HUES64 (cell line): ENCODE data around the gene DDHD1.

Experiments
- H3K27ac ChIP-seq: 2 replicates; pipeline ENCODE4 v1.7.0; 2013; ENCODE audit warnings: low read depth, low read length, inconsistent platforms
- H3K27me3 ChIP-seq: 2 replicates; pipeline ENCODE4 v1.6.1; 2013; ENCODE audit warnings: mild to moderate bottlenecking, low read length; ENCODE audit not compliant: insufficient read depth
- H3K36me3 ChIP-seq: 2 replicates; pipeline ENCODE4 v1.6.1; 2013; ENCODE audit warnings: mild to moderate bottlenecking, low read length; ENCODE audit not compliant: insufficient read depth
- H3K4me1 ChIP-seq: 2 replicates; pipeline ENCODE4 v1.6.1; 2013; ENCODE audit warnings: mild to moderate bottlenecking, low read length, moderate library complexity; ENCODE audit not compliant: insufficient read depth
- H3K4me3 ChIP-seq: 2 replicates; pipeline ENCODE4 v1.5.1; 2013; ENCODE audit warnings: mild to moderate bottlenecking, low read length, moderate library complexity
- H3K9ac ChIP-seq: 2 replicates; pipeline ENCODE4 v1.6.1; 2013; ENCODE audit warnings: mild to moderate bottlenecking, low read depth, low read length
- H3K9me3 ChIP-seq: 2 replicates; pipeline ENCODE4 v1.6.1; 2013; ENCODE audit warnings: low read depth, low read length; ENCODE audit not compliant: insufficient read depth
- WGBS: fragments of 150-250, 120-280 bp; methylation state at CpG from one replicate; pipeline ENCODE4 v1.1.7; 2013; ENCODE audit warnings: missing lambda C conversion rate; 5-methylcytosine and 5-hydroxymethylcytosine counted together

DDHD1 gene

DNA sequence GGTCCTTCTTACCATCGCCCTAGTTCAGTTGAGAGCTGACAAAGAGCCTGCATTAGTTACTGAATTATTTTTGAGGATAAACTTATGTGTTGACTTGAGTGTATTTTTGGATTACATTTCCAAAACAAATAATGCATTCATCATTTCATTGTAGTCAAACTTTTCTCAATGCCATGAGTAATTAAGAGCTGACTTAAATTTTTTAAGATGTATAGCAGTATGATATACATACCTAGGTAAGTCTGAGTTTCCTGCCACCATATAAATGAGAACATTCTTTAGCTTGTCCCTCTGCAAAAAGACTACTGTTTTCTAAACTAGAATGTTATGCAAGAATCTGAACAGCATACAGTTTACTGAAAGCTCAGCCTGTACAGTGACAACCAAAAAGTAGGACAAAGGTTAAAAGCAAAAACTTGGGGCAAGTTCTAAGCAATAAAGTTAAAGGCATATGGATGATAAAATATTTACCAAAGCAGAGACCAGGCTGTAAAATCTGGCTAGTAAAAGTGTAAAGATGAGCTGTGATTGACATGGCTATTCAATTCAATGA is 120.2 kb downstream of the DDHD1 start:
- Histone ChIP-seq H3K4me3 (no peak overlapping the region), H3K27me3 (no peaks in the 10 kb centered on the region), H3K9me3 (no peaks in the 10 kb centered on the region), H3K36me3 (peaks cover 20% of the 10 kb centered on the region), H3K9ac (no peak overlapping the region), H3K4me1 (no peaks in the 10 kb centered on the region), H3K27ac (no peak overlapping the region)
- 100% methylated on average over 1 of the region's 1 CpG for whole genome bisulfite sequencing

DNA sequence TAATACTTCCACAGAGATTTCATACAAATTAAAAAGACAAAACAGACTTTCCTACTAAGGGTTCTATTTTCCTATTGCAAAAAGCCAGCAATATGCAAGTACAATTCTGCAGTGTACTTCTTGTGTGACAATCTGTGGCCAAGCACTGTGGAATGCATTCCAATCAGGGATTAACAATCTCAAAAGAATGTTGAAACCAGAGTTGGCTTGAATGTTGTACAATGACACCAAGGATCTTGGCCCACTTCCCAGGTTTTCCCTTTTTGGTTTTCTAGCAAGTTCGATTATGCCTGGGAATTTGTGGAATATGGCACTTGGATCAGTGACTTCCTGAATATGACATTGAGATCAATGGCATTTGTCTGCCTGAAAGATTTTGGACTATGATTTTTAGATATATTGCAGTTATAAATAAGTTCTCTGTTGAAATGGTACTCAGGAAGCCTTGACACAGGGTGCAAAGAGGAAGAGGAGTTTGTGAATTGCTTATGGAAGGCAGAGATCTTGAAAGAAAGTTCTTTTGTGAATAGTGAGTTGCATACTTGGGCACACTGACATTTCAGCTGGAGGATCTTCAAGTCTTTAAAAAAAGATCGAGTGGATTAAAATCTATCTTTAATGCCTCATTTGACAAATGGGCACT is 120.8 kb downstream of the DDHD1 start:
- Histone ChIP-seq H3K9me3 (no peaks in the 10 kb centered on the region), H3K4me3 (no peak overlapping the region), H3K9ac (no peak overlapping the region), H3K27me3 (no peaks in the 10 kb centered on the region), H3K4me1 (no peaks in the 10 kb centered on the region), H3K36me3 (peaks cover 13% of the 10 kb centered on the region), H3K27ac (no peak overlapping the region)
- 89% methylated on average over 2 of the region's 2 CpGs for WGBS

- Histone ChIP-seq H3K27ac (no peak overlapping the region), H3K9ac (no peak overlapping the region), H3K9me3 (no peaks in the 10 kb centered on the region), H3K36me3 (no peaks in the 10 kb centered on the region), H3K4me3 (no peak overlapping the region), H3K27me3 (no peaks in the 10 kb centered on the region), H3K4me1 (no peaks in the 10 kb centered on the region)
- 97% methylated on average over 3 of the region's 3 CpGs for WGBS
These were observed 125.6 kb downstream of the DDHD1 start for GRCh38 chr14:53027562-53027961.

DNA sequence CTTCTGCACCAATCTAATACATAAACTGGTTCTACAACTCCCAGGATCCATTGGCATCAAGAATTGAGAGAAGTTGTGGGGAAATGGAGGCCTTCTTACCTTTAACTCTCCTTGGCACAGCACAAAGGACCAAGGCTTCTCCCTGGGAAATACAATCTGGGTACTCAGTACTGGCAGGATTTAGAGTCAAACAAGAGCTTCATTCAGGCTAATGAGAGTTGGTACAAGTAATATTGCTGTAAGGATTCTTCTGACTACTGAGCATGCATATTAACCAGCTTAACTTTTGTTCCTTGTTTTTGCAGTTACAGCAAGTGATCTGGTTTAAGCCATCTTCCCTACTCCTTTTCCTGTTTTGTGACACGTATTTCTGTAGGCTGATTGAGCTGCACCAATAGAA is 126.1 kb downstream of the DDHD1 start:
- no peak overlapping the region for H3K27ac ChIP-seq
- no peaks in the 10 kb centered on the region for H3K4me1 ChIP-seq
- H3K4me3 ChIP-seq: no peak overlapping the region
- H3K27me3 ChIP-seq: no peaks in the 10 kb centered on the region
- H3K9ac ChIP-seq: no peak overlapping the region
- 0% methylated on average over 1 of the region's 1 CpG for WGBS
- no peaks in the 10 kb centered on the region for H3K9me3 ChIP-seq
- no peaks in the 10 kb centered on the region for H3K36me3 ChIP-seq

GRCh38 chr14:53023325-53023724 is 129.8 kb downstream of the DDHD1 start:
- WGBS: 97% methylated on average over 3 of the region's 3 CpGs
- Histone ChIP-seq H3K4me1 (peaks cover 20% of the 10 kb centered on the region), H3K9ac (no peak overlapping the region), H3K27me3 (no peaks in the 10 kb centered on the region), H3K4me3 (no peak overlapping the region), H3K9me3 (no peaks in the 10 kb centered on the region), H3K36me3 (no peaks in the 10 kb centered on the region), H3K27ac (no peak overlapping the region)

GRCh38 chr14:53022593-53022992 is 130.5 kb downstream of the DDHD1 start:
- Histone ChIP-seq H3K27ac (no peak overlapping the region), H3K9me3 (no peaks in the 10 kb centered on the region), H3K36me3 (no peaks in the 10 kb centered on the region), H3K4me3 (no peak overlapping the region), H3K27me3 (no peaks in the 10 kb centered on the region), H3K9ac (no peak overlapping the region), H3K4me1 (peaks cover 20% of the 10 kb centered on the region)
- 98% methylated on average over 3 of the region's 3 CpGs for WGBS

DNA sequence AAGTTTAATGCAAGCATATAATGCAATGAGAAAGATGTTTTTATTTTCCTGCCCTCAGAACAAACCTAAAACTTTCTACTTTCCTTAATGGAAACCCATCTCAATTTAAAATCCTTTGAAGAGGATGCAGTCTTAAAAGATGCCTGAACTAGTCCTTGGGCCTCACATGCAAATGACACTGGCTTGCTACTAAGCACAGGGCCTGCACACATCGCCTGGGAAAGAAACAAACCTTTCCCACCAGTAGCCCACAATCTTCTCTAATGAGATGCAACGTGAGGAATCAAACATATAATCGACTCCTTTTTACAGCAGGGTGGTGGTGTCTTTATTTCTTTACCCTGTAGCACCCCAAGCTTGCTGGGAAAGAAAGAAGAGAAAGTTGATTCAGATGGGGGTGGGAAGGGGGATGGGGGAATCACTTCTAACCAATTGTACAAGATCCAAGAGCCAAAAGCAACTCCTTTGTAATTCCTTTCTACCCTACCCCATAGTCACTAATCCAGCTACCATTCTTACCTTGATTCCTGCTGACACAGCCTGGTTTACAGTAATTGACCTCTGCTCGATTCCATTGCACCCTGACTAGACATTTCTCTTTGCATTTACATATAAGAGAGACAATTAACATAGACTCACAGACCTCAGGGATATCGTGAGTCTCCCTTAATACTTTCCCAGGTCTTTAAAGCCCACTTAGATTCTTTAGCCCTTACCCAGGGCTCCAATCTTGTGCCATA is 132.8 kb downstream of the DDHD1 start:
- H3K9ac ChIP-seq: no peak overlapping the region
- no peaks in the 10 kb centered on the region for H3K27me3 ChIP-seq
- H3K4me3 ChIP-seq: no peak overlapping the region
- H3K27ac ChIP-seq: peak overlapping the region; percentile 44
- 34% methylated on average over 5 of the region's 5 CpGs for WGBS
- H3K36me3 ChIP-seq: no peaks in the 10 kb centered on the region
- peaks cover 20% of the 10 kb centered on the region for H3K4me1 ChIP-seq
- H3K9me3 ChIP-seq: no peaks in the 10 kb centered on the region

GRCh38 chr14:53019406-53019805 is 133.7 kb downstream of the DDHD1 start:
- Histone ChIP-seq H3K9me3 (no peaks in the 10 kb centered on the region), H3K9ac (no peak overlapping the region), H3K4me3 (no peak overlapping the region), H3K36me3 (no peaks in the 10 kb centered on the region), H3K27me3 (no peaks in the 10 kb centered on the region), H3K27ac (no peak overlapping the region), H3K4me1 (peaks cover 20% of the 10 kb centered on the region)

- no peaks in the 10 kb centered on the region for H3K36me3 ChIP-seq
- no peak overlapping the region for H3K27ac ChIP-seq
- no peaks in the 10 kb centered on the region for H3K9me3 ChIP-seq
- peaks cover 25% of the 10 kb centered on the region for H3K4me1 ChIP-seq
- 92% methylated on average over 2 of the region's 3 CpGs for WGBS
- no peak overlapping the region for H3K9ac ChIP-seq
- no peaks in the 10 kb centered on the region for H3K27me3 ChIP-seq
- H3K4me3 ChIP-seq: no peak overlapping the region
These were observed 135.3 kb downstream of the DDHD1 start for GRCh38 chr14:53017837-53018236.

GRCh38 chr14:53016919-53017318 is 136.2 kb downstream of the DDHD1 start:
- peaks cover 27% of the 10 kb centered on the region for H3K4me1 ChIP-seq
- no peaks in the 10 kb centered on the region for H3K36me3 ChIP-seq
- no peak overlapping the region for H3K4me3 ChIP-seq
- H3K9ac ChIP-seq: no peak overlapping the region
- H3K27ac ChIP-seq: no peak overlapping the region
- no peaks in the 10 kb centered on the region for H3K9me3 ChIP-seq
- no peaks in the 10 kb centered on the region for H3K27me3 ChIP-seq

DNA sequence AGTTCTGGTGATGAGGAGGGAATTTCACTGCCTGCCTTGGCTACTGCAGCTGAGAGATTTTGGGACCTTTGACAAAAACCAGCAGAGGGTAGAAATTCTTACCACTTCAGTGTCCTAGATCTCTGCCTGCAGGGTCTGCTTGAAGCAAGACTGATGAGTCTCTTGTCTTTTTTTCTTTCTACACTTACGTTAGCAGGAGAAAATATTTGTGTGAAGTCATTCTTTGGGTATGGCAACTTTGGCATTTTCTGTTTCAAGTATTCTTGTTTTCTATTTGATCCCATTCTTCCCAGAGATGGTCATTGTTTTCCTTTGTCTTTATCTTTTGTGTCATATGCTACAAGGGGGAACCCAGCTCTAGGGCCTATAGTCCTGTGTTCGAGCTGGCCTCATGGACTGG is 136.6 kb downstream of the DDHD1 start:
- Histone ChIP-seq H3K4me1 (peaks cover 31% of the 10 kb centered on the region), H3K27ac (no peak overlapping the region), H3K9me3 (no peaks in the 10 kb centered on the region), H3K36me3 (no peaks in the 10 kb centered on the region), H3K27me3 (no peaks in the 10 kb centered on the region), H3K9ac (no peak overlapping the region), H3K4me3 (no peak overlapping the region)
- 90% methylated on average over 1 of the region's 2 CpGs for WGBS
